Fibroblast of peridontal ligament (primary cell): ENCODE measurements around the gene RAB20.
"Not testable (repeated sequence)": the region's sequence is repeated elsewhere in the genome, so short reads cannot be mapped to it uniquely, and the experiment has no call there.

ENCODE experiments used
- DNase-seq: peaks from one replicate; pipeline ENCODE4 v3.0.0-alpha.2; 2010; ENCODE audit errors: extremely low read depth

Gene RAB20

GRCh38 chr13:110575322-110576069 lies 14.0 kb upstream of the RAB20 start:
- peak; percentile 20 for DNase-seq

- DNase-seq, result no peak
These were observed 12.6 kb upstream of the RAB20 start for GRCh38 chr13:110574161-110574560.

GRCh38 chr13:110572778-110573118 lies 11.2 kb upstream of the RAB20 start:
- DNase-seq, result no peak

GRCh38 chr13:110571896-110572777 lies 10.6 kb upstream of the RAB20 start:
- no peak for DNase-seq

- DNase-seq, result no peak
These were observed 9.4 kb upstream of the RAB20 start for GRCh38 chr13:110570886-110571285.

GRCh38 chr13:110569962-110570361 lies 8.4 kb upstream of the RAB20 start:
- not testable (repeated sequence) for DNase-seq

GRCh38 chr13:110568612-110569011 lies 7.1 kb upstream of the RAB20 start:
- no peak for DNase-seq

- no peak for DNase-seq
These were observed 4.6 kb upstream of the RAB20 start for GRCh38 chr13:110566171-110566570.

- DNase-seq, result no peak
These were observed 3.8 kb upstream of the RAB20 start for GRCh38 chr13:110565296-110565695.

GRCh38 chr13:110564472-110564985 lies 3.0 kb upstream of the RAB20 start:
- DNase-seq, result no peak

GRCh38 chr13:110563463-110563774 lies 1.9 kb upstream of the RAB20 start:
- DNase-seq, result no peak

GRCh38 chr13:110562696-110563462 lies 1.4 kb upstream of the RAB20 start:
- DNase-seq, result no peak

GRCh38 chr13:110562036-110562597 lies 595 bp upstream of the RAB20 start:
- DNase-seq, result peak; percentile 58

- peak; percentile 33 for DNase-seq
These were observed 750 bp downstream of the RAB20 start for GRCh38 chr13:110560601-110561343.

- DNase-seq, result no peak
These were observed 1.5 kb downstream of the RAB20 start for GRCh38 chr13:110559986-110560385.

- DNase-seq, result peak; percentile 66
These were observed 2.0 kb downstream of the RAB20 start for GRCh38 chr13:110559429-110559943.

- no peak for DNase-seq
These were observed 3.8 kb downstream of the RAB20 start for GRCh38 chr13:110557610-110558305.

- DNase-seq, result no peak
These were observed 4.4 kb downstream of the RAB20 start for GRCh38 chr13:110557082-110557481.

- no peak for DNase-seq
These were observed 5.3 kb downstream of the RAB20 start for GRCh38 chr13:110556224-110556606.

GRCh38 chr13:110555601-110556223 lies 5.8 kb downstream of the RAB20 start:
- DNase-seq, result no peak
